Measurements from ENCODE around the gene GARNL3.

GARNL3 gene

GRCh38 chr9:127280880-127281660 is 16.5 kb downstream of the GARNL3 start:
- no peak for FAIRE-seq

- no peak for FAIRE-seq
Observed at GRCh38 chr9:127281891-127282290, 17.3 kb downstream of the GARNL3 start.

GRCh38 chr9:127282611-127283010 is 18.0 kb downstream of the GARNL3 start:
- FAIRE-seq: no peak

- FAIRE-seq: no peak
Observed at GRCh38 chr9:127283135-127283534, 18.6 kb downstream of the GARNL3 start.

- FAIRE-seq: no peak
Observed at GRCh38 chr9:127283917-127284497, 19.4 kb downstream of the GARNL3 start.

GRCh38 chr9:127285965-127286364 is 21.4 kb downstream of the GARNL3 start:
- FAIRE-seq: no peak

- FAIRE-seq: no peak
Observed at GRCh38 chr9:127290561-127291065, 26.0 kb downstream of the GARNL3 start.

GRCh38 chr9:127291246-127291778 is 26.7 kb downstream of the GARNL3 start:
- FAIRE-seq: no peak

GRCh38 chr9:127292415-127292814 is 27.8 kb downstream of the GARNL3 start:
- no peak for FAIRE-seq

- FAIRE-seq: no peak
Observed at GRCh38 chr9:127293328-127293727, 28.8 kb downstream of the GARNL3 start.

GRCh38 chr9:127293767-127294166 is 29.2 kb downstream of the GARNL3 start:
- no peak for FAIRE-seq

- no peak for FAIRE-seq
Observed at GRCh38 chr9:127295005-127295404, 30.4 kb downstream of the GARNL3 start.

GRCh38 chr9:127300886-127301447 is 36.4 kb downstream of the GARNL3 start:
- no peak for FAIRE-seq

GRCh38 chr9:127303830-127304229 is 39.3 kb downstream of the GARNL3 start:
- no peak for FAIRE-seq

GRCh38 chr9:127305206-127305837 is 40.7 kb downstream of the GARNL3 start:
- no peak for FAIRE-seq

GRCh38 chr9:127305838-127306226 is 41.3 kb downstream of the GARNL3 start:
- FAIRE-seq: no peak

GRCh38 chr9:127307802-127308201 is 43.2 kb downstream of the GARNL3 start:
- no peak for FAIRE-seq

GRCh38 chr9:127308652-127309434 is 44.3 kb downstream of the GARNL3 start:
- no peak for FAIRE-seq

- FAIRE-seq: no peak
Observed at GRCh38 chr9:127309715-127310114, 45.1 kb downstream of the GARNL3 start.

- no peak for FAIRE-seq
Observed at GRCh38 chr9:127311239-127311741, 46.7 kb downstream of the GARNL3 start.

GRCh38 chr9:127313042-127313560 is 48.5 kb downstream of the GARNL3 start:
- no peak for FAIRE-seq

- FAIRE-seq: no peak
Observed at GRCh38 chr9:127314911-127315310, 50.3 kb downstream of the GARNL3 start.
